Neural cell (in vitro differentiated cells): ENCODE measurements around the gene HCLS1.

Experiments used
- CTCF ChIP-seq: fragments of 450-650 bp; IDR thresholded peaks from 2 replicates; pipeline ENCODE4 v1.5.1; 2014; ENCODE audit warnings: antibody characterized with exemption, mild to moderate bottlenecking, moderate library complexity; ENCODE audit not compliant: poor library complexity, severe bottlenecking
- EP300 ChIP-seq: fragments of 450-650 bp; conservative IDR thresholded peaks from 2 replicates; pipeline ENCODE4 v1.6.1; 2014; ENCODE audit warnings: antibody characterized with exemption, mild to moderate bottlenecking, moderate library complexity; ENCODE audit not compliant: poor library complexity, severe bottlenecking
- RAD21 ChIP-seq: fragments of 450-650 bp; conservative IDR thresholded peaks from 2 replicates; pipeline ENCODE4 v1.6.1; 2014; ENCODE audit warnings: antibody characterized with exemption, mild to moderate bottlenecking, moderate library complexity

- TF ChIP-seq RAD21 (no peak), CTCF (no peak), EP300 (no peak)
These were observed 38.2 kb upstream of the HCLS1 start for GRCh38 chr3:121698901-121699300.
